CD4-positive, alpha-beta T cell treated with Interleukin-10 for 1 hour (primary cell): ENCODE data around the gene RNF14.
"Not testable (repeated sequence)": the region's sequence is repeated elsewhere in the genome, so short reads cannot be mapped to it uniquely, and the experiment has no call there.

Experiments
- DNase-seq: peaks from one replicate; pipeline ENCODE4 v3.0.0-alpha.2; 2020

Gene RNF14

GRCh38 chr5:142016556-142016955, 47.7 kb downstream of the RNF14 start:
- peak; percentile 33 for DNase-seq

- peak; percentile 26 for DNase-seq
Observed at GRCh38 chr5:142017832-142018427, 49.0 kb downstream of the RNF14 start.

GRCh38 chr5:142020122-142020659, 51.3 kb downstream of the RNF14 start:
- DNase-seq = no peak

- no peak for DNase-seq
Observed at GRCh38 chr5:142023836-142024235, 54.9 kb downstream of the RNF14 start.

GRCh38 chr5:142024771-142025304, 55.9 kb downstream of the RNF14 start:
- peak; percentile 85 for DNase-seq

GRCh38 chr5:142025637-142026036, 56.7 kb downstream of the RNF14 start:
- no peak for DNase-seq

GRCh38 chr5:142032150-142032549, 63.2 kb downstream of the RNF14 start:
- no peak for DNase-seq

GRCh38 chr5:142032747-142033631, 64.1 kb downstream of the RNF14 start:
- no peak for DNase-seq

GRCh38 chr5:142033632-142034567, 65.0 kb downstream of the RNF14 start:
- DNase-seq = not testable (repeated sequence)

GRCh38 chr5:142034994-142035393, 66.1 kb downstream of the RNF14 start:
- no peak for DNase-seq

GRCh38 chr5:142036918-142037317, 68.0 kb downstream of the RNF14 start:
- DNase-seq = no peak

GRCh38 chr5:142037599-142037998, 68.7 kb downstream of the RNF14 start:
- DNase-seq = not testable (repeated sequence)

- no peak for DNase-seq
Observed at GRCh38 chr5:142038735-142039134, 69.8 kb downstream of the RNF14 start.
